ENCODE measurements around the gene TPST1.
"Not testable (repeated sequence)": the region's sequence is repeated elsewhere in the genome, so short reads cannot be mapped to it uniquely, and the experiment has no call there.

The TPST1 gene

DNA sequence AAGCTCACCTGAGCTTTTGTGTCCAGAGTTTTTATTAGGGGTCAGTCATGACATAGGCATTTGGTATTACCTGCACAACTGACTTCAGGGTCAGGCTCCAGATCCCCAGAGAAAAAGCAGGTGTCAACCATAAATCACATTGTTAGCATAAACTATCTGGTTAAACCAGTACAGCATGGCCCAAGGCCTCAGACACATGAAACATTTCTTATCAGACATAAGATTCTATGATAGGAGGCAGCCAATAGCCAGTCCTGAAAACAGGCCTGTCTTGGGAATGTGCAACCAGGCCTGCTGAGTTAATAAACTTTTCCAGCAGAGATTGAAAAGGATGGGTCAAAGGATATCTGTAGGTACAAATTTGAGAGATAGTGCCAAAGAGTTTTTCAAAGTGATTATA is 116.1 kb downstream of the TPST1 start:
- H3K36me3 ChIP-seq (ENCODE audit: insufficient read depth, low read depth, low read length), result no peaks in the 10 kb centered on the region
- peaks cover 7% of the 10 kb centered on the region for H3K9me3 ChIP-seq (ENCODE audit: insufficient read depth, low read depth, low read length)
- no peak overlapping the region for H3K9ac ChIP-seq (ENCODE audit: low read depth, low read length)
- no peak overlapping the region for H3K27ac ChIP-seq (ENCODE audit: low read length)
- no peaks in the 10 kb centered on the region for H3K27me3 ChIP-seq (ENCODE audit: insufficient read depth, low read length)
- H3K4me1 ChIP-seq (ENCODE audit: insufficient read depth, low read length), result no peaks in the 10 kb centered on the region
- no peak overlapping the region for H3K4me3 ChIP-seq (ENCODE audit: low read length)

DNA sequence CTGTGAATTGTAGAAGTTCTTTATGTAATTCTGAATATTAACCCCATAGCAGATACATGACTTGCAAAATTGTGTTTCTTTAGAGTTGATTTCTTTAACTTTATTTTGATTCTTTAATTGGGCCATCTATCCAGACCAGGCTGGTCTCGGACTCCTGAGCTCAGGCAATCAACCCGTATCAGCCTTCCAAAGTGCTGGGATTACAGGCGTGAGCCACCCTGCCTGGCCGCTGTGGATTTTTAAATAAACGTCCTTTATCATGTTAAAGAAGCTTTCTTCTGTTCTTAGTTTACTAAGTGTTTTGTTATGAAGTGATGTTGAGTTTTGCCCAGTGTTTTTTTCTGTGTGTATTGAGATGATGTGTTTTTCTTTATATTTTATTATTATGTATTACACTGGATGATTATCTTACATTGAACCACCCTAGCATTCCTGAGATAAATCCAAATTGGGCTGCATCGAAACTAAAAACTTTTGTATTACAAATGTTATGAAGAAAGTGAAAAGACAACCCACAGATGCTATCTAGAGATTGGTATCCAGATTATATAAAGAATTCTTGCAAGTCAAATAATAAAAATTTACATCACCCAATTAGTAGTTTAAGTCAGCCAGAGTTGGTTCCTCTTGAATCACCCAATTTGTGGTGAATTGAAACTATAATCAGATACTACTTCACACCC is 118.1 kb downstream of the TPST1 start:
- Histone ChIP-seq H3K9me3 (ENCODE audit: insufficient read depth, low read depth, low read length) (peaks cover 7% of the 10 kb centered on the region), H3K4me3 (ENCODE audit: low read length) (no peak overlapping the region), H3K27me3 (ENCODE audit: insufficient read depth, low read length) (no peaks in the 10 kb centered on the region), H3K4me1 (ENCODE audit: insufficient read depth, low read length) (no peaks in the 10 kb centered on the region), H3K36me3 (ENCODE audit: insufficient read depth, low read depth, low read length) (no peaks in the 10 kb centered on the region), H3K9ac (ENCODE audit: low read depth, low read length) (no peak overlapping the region), H3K27ac (ENCODE audit: low read length) (no peak overlapping the region)

DNA sequence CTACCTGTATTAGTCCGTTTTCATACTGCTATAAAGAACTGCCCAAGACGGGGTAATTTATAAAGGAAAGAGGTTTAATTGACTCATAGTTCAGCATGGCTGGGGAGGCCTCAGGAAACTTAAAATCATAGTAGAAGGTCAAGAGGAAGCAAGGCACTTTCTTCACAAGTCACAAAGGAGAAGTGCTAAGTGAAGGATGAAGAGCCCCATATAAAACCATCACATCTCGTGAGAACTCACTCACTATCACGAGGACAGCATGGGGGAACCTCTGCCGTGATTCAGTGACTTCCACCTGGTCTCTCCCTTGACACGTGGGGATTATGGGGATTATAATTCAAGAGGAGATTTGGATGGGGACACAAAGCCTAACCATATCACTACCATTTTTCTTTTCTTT is 119.9 kb downstream of the TPST1 start:
- not testable (repeated sequence) for H3K36me3 ChIP-seq (ENCODE audit: insufficient read depth, low read depth, low read length); H3K27me3 ChIP-seq (ENCODE audit: insufficient read depth, low read length); H3K4me3 ChIP-seq (ENCODE audit: low read length); H3K9me3 ChIP-seq (ENCODE audit: insufficient read depth, low read depth, low read length); H3K9ac ChIP-seq (ENCODE audit: low read depth, low read length); H3K27ac ChIP-seq (ENCODE audit: low read length); H3K4me1 ChIP-seq (ENCODE audit: insufficient read depth, low read length)

DNA sequence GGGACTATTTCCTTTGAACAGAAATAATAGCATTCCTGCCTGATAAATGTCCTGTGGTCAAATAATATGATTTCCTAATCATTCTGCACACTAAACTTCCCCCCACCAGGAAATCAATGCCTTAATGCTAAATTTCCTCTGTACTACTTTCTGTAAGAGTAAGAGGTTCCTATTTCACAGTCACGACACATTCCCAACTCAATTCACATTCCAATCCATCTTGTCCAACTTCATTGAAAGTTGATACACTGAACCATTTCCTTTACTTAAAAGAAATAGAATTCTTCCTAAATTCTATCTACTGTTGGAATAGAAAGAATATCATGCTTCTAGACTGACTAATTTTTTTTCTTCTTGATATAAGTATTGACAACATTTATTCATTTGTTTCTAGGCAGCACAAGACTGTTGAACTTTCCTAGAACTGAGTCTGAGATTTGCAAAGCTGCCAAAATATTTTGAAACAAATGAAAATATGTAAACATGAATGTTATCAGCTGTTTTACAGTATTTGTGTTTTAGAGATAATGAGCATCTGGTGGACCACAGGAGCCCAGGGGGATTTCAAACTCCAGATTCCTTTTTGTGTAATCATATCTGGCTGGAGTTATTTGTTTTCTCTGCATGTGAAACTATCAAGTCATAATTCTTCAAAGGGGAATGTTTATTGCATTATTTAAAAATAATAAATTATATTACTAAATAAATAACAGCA is 121.5 kb downstream of the TPST1 start:
- Histone ChIP-seq H3K27ac (ENCODE audit: low read length) (no peak overlapping the region), H3K4me1 (ENCODE audit: insufficient read depth, low read length) (no peaks in the 10 kb centered on the region), H3K9me3 (ENCODE audit: insufficient read depth, low read depth, low read length) (no peaks in the 10 kb centered on the region), H3K9ac (ENCODE audit: low read depth, low read length) (no peak overlapping the region), H3K27me3 (ENCODE audit: insufficient read depth, low read length) (no peaks in the 10 kb centered on the region), H3K4me3 (ENCODE audit: low read length) (no peak overlapping the region), H3K36me3 (ENCODE audit: insufficient read depth, low read depth, low read length) (no peaks in the 10 kb centered on the region)

DNA sequence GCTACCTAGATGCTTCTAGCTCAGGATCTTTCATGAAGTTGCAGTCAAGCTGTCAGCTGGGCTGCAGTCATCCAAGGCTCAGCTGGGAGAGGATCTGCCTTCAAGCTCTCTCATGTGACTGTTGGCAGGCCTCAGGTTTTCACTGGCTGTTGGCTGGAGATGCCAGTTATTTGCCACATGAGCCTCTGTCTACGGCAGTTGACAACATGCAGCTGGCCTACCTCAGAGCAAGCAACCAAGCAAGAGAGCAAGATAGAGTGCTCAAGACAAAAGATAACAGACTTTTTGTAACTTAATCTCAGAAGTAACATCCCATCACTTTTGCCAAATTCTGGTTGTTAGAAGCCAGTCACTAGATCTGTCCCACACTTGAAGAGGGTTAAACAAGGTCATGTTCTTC is 125.8 kb downstream of the TPST1 start:
- H3K27ac ChIP-seq (ENCODE audit: low read length), result no peak overlapping the region
- H3K4me1 ChIP-seq (ENCODE audit: insufficient read depth, low read length), result no peaks in the 10 kb centered on the region
- H3K36me3 ChIP-seq (ENCODE audit: insufficient read depth, low read depth, low read length), result no peaks in the 10 kb centered on the region
- no peaks in the 10 kb centered on the region for H3K9me3 ChIP-seq (ENCODE audit: insufficient read depth, low read depth, low read length)
- no peaks in the 10 kb centered on the region for H3K27me3 ChIP-seq (ENCODE audit: insufficient read depth, low read length)
- no peak overlapping the region for H3K9ac ChIP-seq (ENCODE audit: low read depth, low read length)
- H3K4me3 ChIP-seq (ENCODE audit: low read length), result no peak overlapping the region

DNA sequence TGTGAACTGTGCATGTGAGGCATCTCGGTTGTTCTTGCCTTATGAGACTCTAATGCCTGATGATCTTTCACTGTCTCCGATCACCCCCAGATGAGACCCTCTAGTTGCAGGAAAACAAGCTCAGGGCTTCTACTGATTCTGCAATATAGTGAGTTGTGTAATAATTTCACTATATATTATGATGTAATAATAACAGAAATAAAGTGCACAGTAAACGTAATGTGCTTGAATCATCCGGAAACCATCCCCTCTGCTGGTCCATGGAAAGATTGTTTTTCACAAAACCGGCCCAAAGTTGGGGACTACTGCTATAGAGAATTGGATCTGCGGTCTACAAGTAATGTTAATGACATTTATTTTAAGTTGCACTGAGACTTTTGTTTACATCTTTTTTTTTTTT is 126.7 kb downstream of the TPST1 start:
- H3K27me3 ChIP-seq (ENCODE audit: insufficient read depth, low read length), result no peaks in the 10 kb centered on the region
- H3K36me3 ChIP-seq (ENCODE audit: insufficient read depth, low read depth, low read length), result no peaks in the 10 kb centered on the region
- H3K4me1 ChIP-seq (ENCODE audit: insufficient read depth, low read length), result no peaks in the 10 kb centered on the region
- no peaks in the 10 kb centered on the region; the same call in 1 of the 2 replicates for H3K9me3 ChIP-seq (ENCODE audit: insufficient read depth, low read depth, low read length)
- no peak overlapping the region for H3K27ac ChIP-seq (ENCODE audit: low read length)
- no peak overlapping the region for H3K4me3 ChIP-seq (ENCODE audit: low read length)
- no peak overlapping the region for H3K9ac ChIP-seq (ENCODE audit: low read depth, low read length)

DNA sequence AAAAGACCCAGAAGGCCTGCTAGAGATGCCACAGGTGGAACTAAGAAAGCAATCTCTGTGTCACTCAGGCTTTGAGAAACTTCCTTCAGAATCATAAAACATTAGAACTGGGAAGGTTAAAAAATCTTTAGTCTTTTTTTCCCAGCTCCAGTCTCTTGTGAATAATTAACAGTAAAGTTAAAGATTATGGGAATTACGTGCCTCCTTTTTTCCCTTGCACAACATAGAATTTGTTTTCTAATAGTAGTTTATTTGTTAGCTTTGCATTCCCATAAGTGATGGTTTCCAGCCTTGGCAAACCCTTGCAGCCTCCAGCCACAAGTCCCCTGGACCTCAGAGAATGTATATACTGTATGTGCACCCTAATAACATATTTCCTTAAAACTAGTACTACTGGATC is 128.3 kb downstream of the TPST1 start:
- no peaks in the 10 kb centered on the region; the same call in 1 of the 2 replicates for H3K9me3 ChIP-seq (ENCODE audit: insufficient read depth, low read depth, low read length)
- H3K9ac ChIP-seq (ENCODE audit: low read depth, low read length), result no peak overlapping the region
- H3K4me3 ChIP-seq (ENCODE audit: low read length), result no peak overlapping the region
- H3K27ac ChIP-seq (ENCODE audit: low read length), result no peak overlapping the region
- no peaks in the 10 kb centered on the region for H3K36me3 ChIP-seq (ENCODE audit: insufficient read depth, low read depth, low read length)
- H3K4me1 ChIP-seq (ENCODE audit: insufficient read depth, low read length), result no peaks in the 10 kb centered on the region
- no peaks in the 10 kb centered on the region for H3K27me3 ChIP-seq (ENCODE audit: insufficient read depth, low read length)

DNA sequence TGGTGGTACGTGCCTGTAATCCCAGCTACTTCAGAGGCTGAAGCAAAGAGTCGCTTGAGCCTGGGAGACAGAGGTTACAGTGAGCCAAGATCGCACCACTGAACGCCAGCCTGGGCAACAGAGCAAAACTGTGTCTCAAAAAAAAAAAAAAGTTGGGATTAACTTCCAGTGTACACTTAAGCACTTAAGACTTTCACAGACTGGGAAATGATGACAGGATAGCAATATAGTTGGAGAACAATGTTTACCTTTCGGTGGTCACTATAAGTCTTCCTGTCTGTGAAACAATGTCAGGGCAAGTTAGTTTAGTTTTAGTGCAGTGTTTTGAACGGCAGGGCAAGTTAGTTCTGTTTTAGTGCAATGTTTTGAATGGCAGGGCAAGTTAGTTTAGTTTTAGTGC is 130.2 kb downstream of the TPST1 start:
- Histone ChIP-seq H3K27me3 (ENCODE audit: insufficient read depth, low read length) (no peaks in the 10 kb centered on the region), H3K4me3 (ENCODE audit: low read length) (no peak overlapping the region), H3K36me3 (ENCODE audit: insufficient read depth, low read depth, low read length) (no peaks in the 10 kb centered on the region), H3K27ac (ENCODE audit: low read length) (no peak overlapping the region), H3K9me3 (ENCODE audit: insufficient read depth, low read depth, low read length) (peaks cover 6% of the 10 kb centered on the region), H3K4me1 (ENCODE audit: insufficient read depth, low read length) (no peaks in the 10 kb centered on the region), H3K9ac (ENCODE audit: low read depth, low read length) (no peak overlapping the region)

DNA sequence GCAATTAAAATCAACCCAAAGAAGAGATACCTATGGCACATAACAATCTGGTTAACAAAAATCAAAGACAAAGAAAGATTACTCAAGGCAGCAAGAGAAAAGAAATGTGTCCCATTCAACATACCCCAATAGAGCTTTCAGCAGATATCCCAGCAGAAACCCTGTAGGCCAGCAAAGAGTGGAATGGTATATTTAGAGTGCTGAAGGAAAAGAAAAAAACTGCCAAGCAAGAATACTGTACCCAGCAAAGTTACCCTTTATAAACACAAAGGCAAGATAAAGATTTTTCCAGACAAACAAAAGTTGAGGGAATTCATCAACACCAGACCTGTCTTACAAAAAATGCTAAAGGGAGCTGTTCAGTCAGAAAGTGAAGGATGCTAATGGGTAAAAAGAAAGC is 131.6 kb downstream of the TPST1 start:
- peaks cover 7% of the 10 kb centered on the region for H3K9me3 ChIP-seq (ENCODE audit: insufficient read depth, low read depth, low read length)
- no peak overlapping the region for H3K27ac ChIP-seq (ENCODE audit: low read length)
- H3K4me3 ChIP-seq (ENCODE audit: low read length), result no peak overlapping the region
- no peaks in the 10 kb centered on the region for H3K27me3 ChIP-seq (ENCODE audit: insufficient read depth, low read length)
- no peaks in the 10 kb centered on the region for H3K4me1 ChIP-seq (ENCODE audit: insufficient read depth, low read length)
- no peaks in the 10 kb centered on the region for H3K36me3 ChIP-seq (ENCODE audit: insufficient read depth, low read depth, low read length)
- no peak overlapping the region for H3K9ac ChIP-seq (ENCODE audit: low read depth, low read length)

DNA sequence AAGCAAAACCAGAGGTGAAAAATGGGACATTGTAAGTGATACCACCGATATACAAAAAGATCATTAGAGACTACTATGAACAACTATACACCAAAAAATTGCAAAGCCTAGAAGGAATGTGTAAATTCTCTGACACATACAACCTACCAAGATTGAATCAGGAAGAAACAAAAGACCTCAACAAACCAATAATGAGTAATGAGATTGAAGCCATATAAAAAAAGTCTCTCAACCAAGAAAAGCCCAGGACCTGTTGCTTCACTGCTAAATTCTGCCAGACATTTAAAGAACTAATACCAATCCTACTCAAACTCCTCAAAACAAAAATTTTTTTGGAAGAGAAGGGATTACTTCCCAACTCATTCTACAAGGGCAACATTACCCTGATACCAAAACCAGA is 134.0 kb downstream of the TPST1 start:
- no peak overlapping the region for H3K9ac ChIP-seq (ENCODE audit: low read depth, low read length)
- no peaks in the 10 kb centered on the region for H3K36me3 ChIP-seq (ENCODE audit: insufficient read depth, low read depth, low read length)
- H3K4me1 ChIP-seq (ENCODE audit: insufficient read depth, low read length), result no peaks in the 10 kb centered on the region
- H3K27me3 ChIP-seq (ENCODE audit: insufficient read depth, low read length), result no peaks in the 10 kb centered on the region
- H3K9me3 ChIP-seq (ENCODE audit: insufficient read depth, low read depth, low read length), result peaks cover 7% of the 10 kb centered on the region
- H3K27ac ChIP-seq (ENCODE audit: low read length), result no peak overlapping the region
- H3K4me3 ChIP-seq (ENCODE audit: low read length), result no peak overlapping the region

DNA sequence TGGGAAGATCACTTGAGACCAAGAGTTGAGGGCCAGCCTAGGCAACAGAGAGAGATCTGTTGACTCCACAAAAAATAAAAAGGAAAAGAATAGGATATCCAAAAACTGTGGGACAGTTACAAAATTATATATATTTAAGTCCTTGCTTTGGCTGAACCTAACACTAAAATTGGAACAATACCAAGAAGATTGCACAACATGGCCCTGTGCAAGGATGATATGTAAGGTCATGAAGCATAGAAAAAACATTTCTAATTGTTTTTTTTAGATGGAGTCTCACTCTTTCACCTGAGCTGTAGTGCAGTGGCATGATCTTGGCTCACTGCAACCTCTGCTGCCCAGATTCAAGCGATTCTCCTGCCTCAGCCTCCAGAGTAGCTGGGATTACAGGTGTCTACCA is 139.0 kb downstream of the TPST1 start:
- H3K9me3 ChIP-seq (ENCODE audit: insufficient read depth, low read depth, low read length), result peaks cover 7% of the 10 kb centered on the region
- H3K27ac ChIP-seq (ENCODE audit: low read length), result no peak overlapping the region
- no peak overlapping the region for H3K9ac ChIP-seq (ENCODE audit: low read depth, low read length)
- H3K36me3 ChIP-seq (ENCODE audit: insufficient read depth, low read depth, low read length), result no peaks in the 10 kb centered on the region
- no peaks in the 10 kb centered on the region for H3K4me1 ChIP-seq (ENCODE audit: insufficient read depth, low read length)
- no peaks in the 10 kb centered on the region for H3K27me3 ChIP-seq (ENCODE audit: insufficient read depth, low read length)
- H3K4me3 ChIP-seq (ENCODE audit: low read length), result no peak overlapping the region

DNA sequence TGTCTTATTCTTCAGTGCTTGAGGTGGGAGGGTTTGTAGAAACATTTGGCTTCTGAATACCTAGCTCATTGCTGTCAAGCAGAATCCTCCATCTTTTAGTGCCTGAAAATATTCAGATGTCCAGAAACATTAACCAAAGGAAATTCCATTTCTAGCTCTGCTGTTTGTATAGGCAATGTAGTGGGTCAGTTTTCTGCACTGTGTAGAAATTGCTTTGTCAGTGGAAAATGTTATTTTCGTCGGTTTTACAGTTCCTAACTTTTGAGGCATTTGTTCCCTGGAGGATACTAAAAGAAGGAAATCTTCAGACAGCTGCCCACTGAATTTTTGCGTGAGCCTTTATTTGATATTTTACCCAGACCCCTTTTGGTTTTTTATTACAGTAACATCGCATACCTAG is 143.4 kb downstream of the TPST1 start:
- Histone ChIP-seq H3K9ac (ENCODE audit: low read depth, low read length) (no peak overlapping the region), H3K4me1 (ENCODE audit: insufficient read depth, low read length) (no peaks in the 10 kb centered on the region; the same call in 1 of the 2 replicates), H3K36me3 (ENCODE audit: insufficient read depth, low read depth, low read length) (no peaks in the 10 kb centered on the region), H3K27ac (ENCODE audit: low read length) (no peak overlapping the region), H3K4me3 (ENCODE audit: low read length) (no peak overlapping the region), H3K27me3 (ENCODE audit: insufficient read depth, low read length) (no peaks in the 10 kb centered on the region), H3K9me3 (ENCODE audit: insufficient read depth, low read depth, low read length) (no peaks in the 10 kb centered on the region)
